Embryonic facial prominence (tissue), 1 donor: ENCODE data around the gene TFF3.

ENCODE experiments used
- DNase-seq: peaks from one replicate; pipeline ENCODE4 v3.0.0-alpha.2; 2016; ENCODE audit errors: extremely low spot score

Gene TFF3

DNA sequence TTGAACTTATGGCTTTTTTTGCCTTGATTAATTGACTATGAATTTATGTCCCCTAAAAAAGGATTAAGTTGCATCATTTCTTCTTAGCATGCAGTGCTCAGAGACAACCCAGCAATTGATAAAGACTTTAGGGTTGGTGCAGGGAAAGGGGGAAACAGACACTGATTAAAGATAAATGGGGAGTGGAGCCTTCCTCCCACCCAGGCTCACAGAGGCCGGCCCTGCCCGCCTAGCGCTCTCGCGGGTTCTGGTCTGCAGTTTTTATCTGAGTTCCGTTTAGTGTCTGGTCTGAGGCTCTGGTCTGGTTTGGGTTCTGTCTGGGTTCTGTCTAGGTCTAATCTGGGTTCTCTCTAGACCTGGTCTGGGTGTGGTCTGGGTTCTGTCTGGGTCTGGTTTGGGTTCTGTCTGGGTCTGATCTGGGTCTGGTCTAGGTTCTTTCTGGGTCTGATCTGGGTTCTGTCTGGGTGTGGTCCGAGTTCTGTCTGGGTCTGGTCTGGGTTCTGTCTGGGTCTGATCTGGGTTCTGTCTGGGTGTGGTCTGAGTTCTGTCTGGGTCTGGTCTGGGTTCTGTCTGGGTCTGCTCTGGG lies 48.1 kb downstream of the TFF3 start:
- no peak for DNase-seq

DNA sequence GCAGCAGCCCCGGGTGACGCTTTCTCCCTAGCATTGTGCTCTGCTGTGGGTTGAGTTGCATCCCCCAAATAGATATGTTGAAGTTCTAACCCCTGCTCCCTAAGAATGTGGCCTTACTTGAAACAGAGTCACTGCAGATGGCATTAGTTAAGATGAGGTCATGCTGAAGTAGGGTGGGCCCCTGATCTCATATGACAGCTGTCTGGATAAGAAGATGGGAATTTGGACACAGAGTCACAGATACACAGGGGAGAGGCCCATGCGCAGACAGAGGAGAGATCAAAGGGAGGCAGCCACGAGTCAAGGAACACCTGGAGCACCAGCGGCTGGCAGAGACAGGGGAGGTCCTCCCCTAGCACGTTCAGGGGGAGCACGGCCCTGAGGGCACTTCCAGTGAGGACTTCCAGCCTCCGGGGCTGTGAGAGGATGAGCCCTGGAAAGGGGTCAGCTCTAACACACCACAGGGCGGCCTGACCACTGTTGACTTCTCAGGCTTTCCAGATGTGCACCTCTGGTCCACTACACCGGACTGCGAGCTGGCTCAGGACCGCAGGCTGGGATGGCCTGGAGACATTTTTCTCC lies 49.9 kb downstream of the TFF3 start:
- DNase-seq: no peak

- DNase-seq: no peak
Measured at GRCh38 chr21:42264245-42265195, 50.7 kb downstream of the TFF3 start.

GRCh38 chr21:42263591-42264131 lies 51.5 kb downstream of the TFF3 start:
- DNase-seq: no peak

GRCh38 chr21:42262831-42263231 lies 52.4 kb downstream of the TFF3 start:
- DNase-seq: no peak

DNA sequence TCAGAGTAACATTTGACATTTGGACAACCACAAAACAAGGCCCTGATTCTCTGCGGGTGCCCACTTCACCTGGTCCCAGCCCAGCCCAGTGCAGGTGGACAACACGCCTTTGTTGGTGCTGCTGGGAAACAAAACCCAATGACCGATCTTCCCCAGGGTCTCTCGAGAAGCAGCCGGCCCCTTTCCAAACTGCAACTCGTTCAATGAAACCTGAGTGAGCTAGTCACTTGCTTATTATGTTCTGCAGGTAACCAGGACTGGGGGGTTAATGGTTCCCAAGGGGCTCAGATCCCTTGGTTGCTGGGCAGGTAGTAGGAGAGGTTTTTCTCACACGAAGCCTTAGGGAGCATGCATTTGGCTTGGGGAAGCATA lies 53.4 kb downstream of the TFF3 start:
- DNase-seq: no peak
